Sigmoid colon (tissue), 4 donors: ENCODE results near the gene FABP6.

Source experiments
- EP300 ChIP-seq, 4 donors: sonication (generic); formaldehyde crosslinking; IDR thresholded peaks; one replicate each; pipeline ENCODE4 v1.6.1; 2017; ENCODE audit warnings: antibody characterized with exemption in 4 of 4
- POLR2A ChIP-seq, 2 donors: fragments of 450-650 bp; IDR thresholded peaks; one replicate each; pipeline ENCODE4 v1.6.1; 2016; ENCODE audit warnings: antibody characterized with exemption in 2 of 2, mild to moderate bottlenecking in 2 of 2, moderate library complexity in 2 of 2
- POLR2AphosphoS5 ChIP-seq, 4 donors: sonication (generic); formaldehyde crosslinking; IDR thresholded peaks; one replicate each; pipeline ENCODE4 v1.6.1; 2017; ENCODE audit warnings: antibody characterized with exemption in 4 of 4
- TF ChIP-seq, protein P1 (sequence below), 4 experiments: fragments of 450-650 bp in 3 of 4; fragments of 200-600 bp in 1 of 4; IDR thresholded peaks; one replicate each; pipeline ENCODE4 v1.5.1; 2016 to 2019; ENCODE audit warnings: antibody characterized with exemption in 4 of 4, mild to moderate bottlenecking in 3 of 4, moderate library complexity in 2 of 4

GRCh38 chr5:160254706-160255105 is 25.4 kb downstream of the FABP6 start:
- TF ChIP-seq POLR2A (IDR thresholded peaks at IDR 0.05) = no peak
- TF ChIP-seq, protein P1, sequence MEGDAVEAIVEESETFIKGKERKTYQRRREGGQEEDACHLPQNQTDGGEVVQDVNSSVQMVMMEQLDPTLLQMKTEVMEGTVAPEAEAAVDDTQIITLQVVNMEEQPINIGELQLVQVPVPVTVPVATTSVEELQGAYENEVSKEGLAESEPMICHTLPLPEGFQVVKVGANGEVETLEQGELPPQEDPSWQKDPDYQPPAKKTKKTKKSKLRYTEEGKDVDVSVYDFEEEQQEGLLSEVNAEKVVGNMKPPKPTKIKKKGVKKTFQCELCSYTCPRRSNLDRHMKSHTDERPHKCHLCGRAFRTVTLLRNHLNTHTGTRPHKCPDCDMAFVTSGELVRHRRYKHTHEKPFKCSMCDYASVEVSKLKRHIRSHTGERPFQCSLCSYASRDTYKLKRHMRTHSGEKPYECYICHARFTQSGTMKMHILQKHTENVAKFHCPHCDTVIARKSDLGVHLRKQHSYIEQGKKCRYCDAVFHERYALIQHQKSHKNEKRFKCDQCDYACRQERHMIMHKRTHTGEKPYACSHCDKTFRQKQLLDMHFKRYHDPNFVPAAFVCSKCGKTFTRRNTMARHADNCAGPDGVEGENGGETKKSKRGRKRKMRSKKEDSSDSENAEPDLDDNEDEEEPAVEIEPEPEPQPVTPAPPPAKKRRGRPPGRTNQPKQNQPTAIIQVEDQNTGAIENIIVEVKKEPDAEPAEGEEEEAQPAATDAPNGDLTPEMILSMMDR (IDR thresholded peaks at IDR 0.05) = no peak
- TF ChIP-seq EP300 (IDR thresholded peaks at IDR 0.05) = no peak
- no peak for TF ChIP-seq POLR2AphosphoS5 (IDR thresholded peaks at IDR 0.05)
